Measurements from ENCODE around the gene EXOSC10. TPM values are rescaled to one million over a fixed set of nuclear protein-coding genes. Genes with fewer than 3 reads are reported as not detected.

Gene EXOSC10
- total and polyA plus RNA-seq, 2 of the 13 experiments (the other 11 are each of a cell fraction or from before 2014, with no cell fraction given) = 48.4 to 67.6 TPM

DNA sequence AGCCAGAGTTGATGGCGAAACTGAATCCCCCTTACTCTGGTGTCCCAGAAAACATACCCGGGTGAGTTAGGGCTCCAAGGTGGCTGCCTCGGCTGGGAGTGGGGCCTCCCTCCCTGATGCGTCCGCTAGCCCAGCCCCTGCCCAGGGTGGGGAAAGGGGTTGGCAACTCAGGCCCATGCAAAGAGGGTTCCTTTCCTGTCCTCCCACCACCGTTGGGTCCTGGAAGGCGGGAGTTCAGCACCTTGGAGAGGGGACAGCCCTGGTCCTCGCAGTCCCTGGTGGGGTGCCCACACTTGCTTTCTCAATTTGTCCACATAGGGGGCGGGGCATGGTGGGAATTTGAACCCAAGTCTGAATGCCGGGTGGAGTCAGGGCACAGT is 45.9 kb downstream of the EXOSC10 start (continued):
- TF ChIP-seq, protein P1, sequence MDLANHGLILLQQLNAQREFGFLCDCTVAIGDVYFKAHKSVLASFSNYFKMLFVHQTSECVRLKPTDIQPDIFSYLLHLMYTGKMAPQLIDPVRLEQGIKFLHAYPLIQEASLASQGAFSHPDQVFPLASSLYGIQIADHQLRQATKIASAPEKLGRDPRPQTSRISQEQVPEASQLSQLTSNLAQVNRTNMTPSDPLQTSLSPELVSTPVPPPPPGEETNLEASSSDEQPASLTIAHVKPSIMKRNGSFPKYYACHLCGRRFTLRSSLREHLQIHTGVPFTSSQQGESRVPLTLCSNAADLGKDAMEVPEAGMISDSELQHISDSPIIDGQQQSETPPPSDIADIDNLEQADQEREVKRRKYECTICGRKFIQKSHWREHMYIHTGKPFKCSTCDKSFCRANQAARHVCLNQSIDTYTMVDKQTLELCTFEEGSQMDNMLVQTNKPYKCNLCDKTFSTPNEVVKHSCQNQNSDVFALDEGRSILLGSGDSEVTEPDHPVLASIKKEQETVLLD (CRISPR knock-in tag; IDR thresholded peaks at IDR 0.05; ENCODE audit: low read depth) = no peak
- no peak for TF ChIP-seq DR1 (CRISPR knock-in tag; IDR thresholded peaks at IDR 0.05)
- TF ChIP-seq, protein P2, sequence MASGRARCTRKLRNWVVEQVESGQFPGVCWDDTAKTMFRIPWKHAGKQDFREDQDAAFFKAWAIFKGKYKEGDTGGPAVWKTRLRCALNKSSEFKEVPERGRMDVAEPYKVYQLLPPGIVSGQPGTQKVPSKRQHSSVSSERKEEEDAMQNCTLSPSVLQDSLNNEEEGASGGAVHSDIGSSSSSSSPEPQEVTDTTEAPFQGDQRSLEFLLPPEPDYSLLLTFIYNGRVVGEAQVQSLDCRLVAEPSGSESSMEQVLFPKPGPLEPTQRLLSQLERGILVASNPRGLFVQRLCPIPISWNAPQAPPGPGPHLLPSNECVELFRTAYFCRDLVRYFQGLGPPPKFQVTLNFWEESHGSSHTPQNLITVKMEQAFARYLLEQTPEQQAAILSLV (CRISPR knock-in tag; IDR thresholded peaks at IDR 0.05; ENCODE audit: borderline replicate concordance) = 0 out of 2 replicates have a peak, but pooled peaks have one; percentile 43
- no peak for TF ChIP-seq KDM2A (CRISPR knock-in tag; IDR thresholded peaks at IDR 0.05; ENCODE audit: borderline replicate concordance, low read depth)
- no peak for TF ChIP-seq SRSF1 (optimal IDR thresholded peaks at IDR 0.05; ENCODE audit: low read depth, low read length)
- TF ChIP-seq, protein P3, sequence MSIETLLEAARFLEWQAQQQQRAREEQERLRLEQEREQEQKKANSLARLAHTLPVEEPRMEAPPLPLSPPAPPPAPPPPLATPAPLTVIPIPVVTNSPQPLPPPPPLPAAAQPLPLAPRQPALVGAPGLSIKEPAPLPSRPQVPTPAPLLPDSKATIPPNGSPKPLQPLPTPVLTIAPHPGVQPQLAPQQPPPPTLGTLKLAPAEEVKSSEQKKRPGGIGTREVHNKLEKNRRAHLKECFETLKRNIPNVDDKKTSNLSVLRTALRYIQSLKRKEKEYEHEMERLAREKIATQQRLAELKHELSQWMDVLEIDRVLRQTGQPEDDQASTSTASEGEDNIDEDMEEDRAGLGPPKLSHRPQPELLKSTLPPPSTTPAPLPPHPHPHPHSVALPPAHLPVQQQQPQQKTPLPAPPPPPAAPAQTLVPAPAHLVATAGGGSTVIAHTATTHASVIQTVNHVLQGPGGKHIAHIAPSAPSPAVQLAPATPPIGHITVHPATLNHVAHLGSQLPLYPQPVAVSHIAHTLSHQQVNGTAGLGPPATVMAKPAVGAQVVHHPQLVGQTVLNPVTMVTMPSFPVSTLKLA (IDR thresholded peaks at IDR 0.05) = no peak
- TF ChIP-seq, protein P4, sequence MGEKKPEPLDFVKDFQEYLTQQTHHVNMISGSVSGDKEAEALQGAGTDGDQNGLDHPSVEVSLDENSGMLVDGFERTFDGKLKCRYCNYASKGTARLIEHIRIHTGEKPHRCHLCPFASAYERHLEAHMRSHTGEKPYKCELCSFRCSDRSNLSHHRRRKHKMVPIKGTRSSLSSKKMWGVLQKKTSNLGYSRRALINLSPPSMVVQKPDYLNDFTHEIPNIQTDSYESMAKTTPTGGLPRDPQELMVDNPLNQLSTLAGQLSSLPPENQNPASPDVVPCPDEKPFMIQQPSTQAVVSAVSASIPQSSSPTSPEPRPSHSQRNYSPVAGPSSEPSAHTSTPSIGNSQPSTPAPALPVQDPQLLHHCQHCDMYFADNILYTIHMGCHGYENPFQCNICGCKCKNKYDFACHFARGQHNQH (CRISPR knock-in tag; IDR thresholded peaks at IDR 0.05) = no peak
- TF ChIP-seq, protein P5, sequence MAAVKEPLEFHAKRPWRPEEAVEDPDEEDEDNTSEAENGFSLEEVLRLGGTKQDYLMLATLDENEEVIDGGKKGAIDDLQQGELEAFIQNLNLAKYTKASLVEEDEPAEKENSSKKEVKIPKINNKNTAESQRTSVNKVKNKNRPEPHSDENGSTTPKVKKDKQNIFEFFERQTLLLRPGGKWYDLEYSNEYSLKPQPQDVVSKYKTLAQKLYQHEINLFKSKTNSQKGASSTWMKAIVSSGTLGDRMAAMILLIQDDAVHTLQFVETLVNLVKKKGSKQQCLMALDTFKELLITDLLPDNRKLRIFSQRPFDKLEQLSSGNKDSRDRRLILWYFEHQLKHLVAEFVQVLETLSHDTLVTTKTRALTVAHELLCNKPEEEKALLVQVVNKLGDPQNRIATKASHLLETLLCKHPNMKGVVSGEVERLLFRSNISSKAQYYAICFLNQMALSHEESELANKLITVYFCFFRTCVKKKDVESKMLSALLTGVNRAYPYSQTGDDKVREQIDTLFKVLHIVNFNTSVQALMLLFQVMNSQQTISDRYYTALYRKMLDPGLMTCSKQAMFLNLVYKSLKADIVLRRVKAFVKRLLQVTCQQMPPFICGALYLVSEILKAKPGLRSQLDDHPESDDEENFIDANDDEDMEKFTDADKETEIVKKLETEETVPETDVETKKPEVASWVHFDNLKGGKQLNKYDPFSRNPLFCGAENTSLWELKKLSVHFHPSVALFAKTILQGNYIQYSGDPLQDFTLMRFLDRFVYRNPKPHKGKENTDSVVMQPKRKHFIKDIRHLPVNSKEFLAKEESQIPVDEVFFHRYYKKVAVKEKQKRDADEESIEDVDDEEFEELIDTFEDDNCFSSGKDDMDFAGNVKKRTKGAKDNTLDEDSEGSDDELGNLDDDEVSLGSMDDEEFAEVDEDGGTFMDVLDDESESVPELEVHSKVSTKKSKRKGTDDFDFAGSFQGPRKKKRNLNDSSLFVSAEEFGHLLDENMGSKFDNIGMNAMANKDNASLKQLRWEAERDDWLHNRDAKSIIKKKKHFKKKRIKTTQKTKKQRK (IDR thresholded peaks at IDR 0.05; ENCODE audit: low read length) = no peak
- no peak for TF ChIP-seq ZFP36L1 (CRISPR knock-in tag; IDR thresholded peaks at IDR 0.05)
- TF ChIP-seq ZNF207 (IDR thresholded peaks at IDR 0.05; ENCODE audit: borderline replicate concordance) = no peak
- TF ChIP-seq, protein P6, sequence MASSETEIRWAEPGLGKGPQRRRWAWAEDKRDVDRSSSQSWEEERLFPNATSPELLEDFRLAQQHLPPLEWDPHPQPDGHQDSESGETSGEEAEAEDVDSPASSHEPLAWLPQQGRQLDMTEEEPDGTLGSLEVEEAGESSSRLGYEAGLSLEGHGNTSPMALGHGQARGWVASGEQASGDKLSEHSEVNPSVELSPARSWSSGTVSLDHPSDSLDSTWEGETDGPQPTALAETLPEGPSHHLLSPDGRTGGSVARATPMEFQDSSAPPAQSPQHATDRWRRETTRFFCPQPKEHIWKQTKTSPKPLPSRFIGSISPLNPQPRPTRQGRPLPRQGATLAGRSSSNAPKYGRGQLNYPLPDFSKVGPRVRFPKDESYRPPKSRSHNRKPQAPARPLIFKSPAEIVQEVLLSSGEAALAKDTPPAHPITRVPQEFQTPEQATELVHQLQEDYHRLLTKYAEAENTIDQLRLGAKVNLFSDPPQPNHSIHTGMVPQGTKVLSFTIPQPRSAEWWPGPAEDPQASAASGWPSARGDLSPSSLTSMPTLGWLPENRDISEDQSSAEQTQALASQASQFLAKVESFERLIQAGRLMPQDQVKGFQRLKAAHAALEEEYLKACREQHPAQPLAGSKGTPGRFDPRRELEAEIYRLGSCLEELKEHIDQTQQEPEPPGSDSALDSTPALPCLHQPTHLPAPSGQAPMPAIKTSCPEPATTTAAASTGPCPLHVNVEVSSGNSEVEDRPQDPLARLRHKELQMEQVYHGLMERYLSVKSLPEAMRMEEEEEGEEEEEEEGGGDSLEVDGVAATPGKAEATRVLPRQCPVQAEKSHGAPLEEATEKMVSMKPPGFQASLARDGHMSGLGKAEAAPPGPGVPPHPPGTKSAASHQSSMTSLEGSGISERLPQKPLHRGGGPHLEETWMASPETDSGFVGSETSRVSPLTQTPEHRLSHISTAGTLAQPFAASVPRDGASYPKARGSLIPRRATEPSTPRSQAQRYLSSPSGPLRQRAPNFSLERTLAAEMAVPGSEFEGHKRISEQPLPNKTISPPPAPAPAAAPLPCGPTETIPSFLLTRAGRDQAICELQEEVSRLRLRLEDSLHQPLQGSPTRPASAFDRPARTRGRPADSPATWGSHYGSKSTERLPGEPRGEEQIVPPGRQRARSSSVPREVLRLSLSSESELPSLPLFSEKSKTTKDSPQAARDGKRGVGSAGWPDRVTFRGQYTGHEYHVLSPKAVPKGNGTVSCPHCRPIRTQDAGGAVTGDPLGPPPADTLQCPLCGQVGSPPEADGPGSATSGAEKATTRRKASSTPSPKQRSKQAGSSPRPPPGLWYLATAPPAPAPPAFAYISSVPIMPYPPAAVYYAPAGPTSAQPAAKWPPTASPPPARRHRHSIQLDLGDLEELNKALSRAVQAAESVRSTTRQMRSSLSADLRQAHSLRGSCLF (CRISPR knock-in tag; IDR thresholded peaks at IDR 0.05; ENCODE audit: borderline replicate concordance) = no peak
- TF ChIP-seq, protein P7, sequence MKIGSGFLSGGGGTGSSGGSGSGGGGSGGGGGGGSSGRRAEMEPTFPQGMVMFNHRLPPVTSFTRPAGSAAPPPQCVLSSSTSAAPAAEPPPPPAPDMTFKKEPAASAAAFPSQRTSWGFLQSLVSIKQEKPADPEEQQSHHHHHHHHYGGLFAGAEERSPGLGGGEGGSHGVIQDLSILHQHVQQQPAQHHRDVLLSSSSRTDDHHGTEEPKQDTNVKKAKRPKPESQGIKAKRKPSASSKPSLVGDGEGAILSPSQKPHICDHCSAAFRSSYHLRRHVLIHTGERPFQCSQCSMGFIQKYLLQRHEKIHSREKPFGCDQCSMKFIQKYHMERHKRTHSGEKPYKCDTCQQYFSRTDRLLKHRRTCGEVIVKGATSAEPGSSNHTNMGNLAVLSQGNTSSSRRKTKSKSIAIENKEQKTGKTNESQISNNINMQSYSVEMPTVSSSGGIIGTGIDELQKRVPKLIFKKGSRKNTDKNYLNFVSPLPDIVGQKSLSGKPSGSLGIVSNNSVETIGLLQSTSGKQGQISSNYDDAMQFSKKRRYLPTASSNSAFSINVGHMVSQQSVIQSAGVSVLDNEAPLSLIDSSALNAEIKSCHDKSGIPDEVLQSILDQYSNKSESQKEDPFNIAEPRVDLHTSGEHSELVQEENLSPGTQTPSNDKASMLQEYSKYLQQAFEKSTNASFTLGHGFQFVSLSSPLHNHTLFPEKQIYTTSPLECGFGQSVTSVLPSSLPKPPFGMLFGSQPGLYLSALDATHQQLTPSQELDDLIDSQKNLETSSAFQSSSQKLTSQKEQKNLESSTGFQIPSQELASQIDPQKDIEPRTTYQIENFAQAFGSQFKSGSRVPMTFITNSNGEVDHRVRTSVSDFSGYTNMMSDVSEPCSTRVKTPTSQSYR (CRISPR knock-in tag; IDR thresholded peaks at IDR 0.05; ENCODE audit: borderline replicate concordance) = peak; percentile 20; the same call in 1 of the 2 replicates

All from HepG2 (cell line).